DOHH2 (cell line): ENCODE results near the gene SALL3.

Experiments
- H3F3A ChIP-seq: fragments of 200-600 bp; sonication (generic), shearing (Covaris generic); 2 replicates; pipeline ENCODE4 v1.6.0; 2016; ENCODE audit warnings: antibody characterized with exemption, mild to moderate bottlenecking; ENCODE audit not compliant: control insufficient read depth, insufficient read depth
- H3K27ac ChIP-seq: fragments of 200-600 bp; sonication (generic); 2 replicates; pipeline ENCODE4 v1.5.1; 2014; ENCODE audit warnings: low read depth, mild to moderate bottlenecking, low read length, moderate library complexity
- H3K27me3 ChIP-seq: fragments of 200-600 bp; sonication (generic); 2 replicates; pipeline ENCODE4 v1.6.1; 2014; ENCODE audit warnings: mild to moderate bottlenecking, low read length, mixed read lengths; ENCODE audit not compliant: control insufficient read depth
- H3K36me3 ChIP-seq: fragments of 200-600 bp; sonication (generic); 2 replicates; pipeline ENCODE4 v1.6.1; 2014; ENCODE audit warnings: mild to moderate bottlenecking, low read length, moderate library complexity, mixed read lengths; ENCODE audit not compliant: control insufficient read depth
- H3K4me1 ChIP-seq: fragments of 200-600 bp; sonication (generic); 2 replicates; pipeline ENCODE4 v1.6.1; 2014; ENCODE audit warnings: mild to moderate bottlenecking, low read length, mixed read lengths; ENCODE audit not compliant: control insufficient read depth
- H3K4me2 ChIP-seq: fragments of 200-600 bp; sonication (generic); 2 replicates; pipeline ENCODE4 v1.6.0; 2014; ENCODE audit warnings: mild to moderate bottlenecking, low read length, moderate library complexity
- H3K4me3 ChIP-seq: fragments of 200-600 bp; sonication (generic); 2 replicates; pipeline ENCODE4 v1.5.1; 2014; ENCODE audit warnings: mild to moderate bottlenecking, low read length, mixed read lengths
- H3K79me2 ChIP-seq: fragments of 200-600 bp; sonication (generic); 2 replicates; pipeline ENCODE4 v1.6.1; 2014; ENCODE audit warnings: mild to moderate bottlenecking, low read length, mixed read lengths; ENCODE audit not compliant: control insufficient read depth
- H3K9me2 ChIP-seq: fragments of 200-600 bp; sonication (generic); replicated peaks from 2 replicates; pipeline ENCODE4 v1.6.1; 2014; ENCODE audit warnings: mild to moderate bottlenecking, low read length, mixed read lengths; ENCODE audit not compliant: control insufficient read depth
- H3K9me3 ChIP-seq: fragments of 200-600 bp; sonication (generic); 2 replicates; pipeline ENCODE4 v1.6.1; 2014; ENCODE audit warnings: antibody characterized with exemption, low read length, mixed read lengths; ENCODE audit not compliant: control insufficient read depth, insufficient read depth
- H4K20me1 ChIP-seq: fragments of 200-600 bp; sonication (generic); 2 replicates; pipeline ENCODE4 v1.6.0; 2014; ENCODE audit warnings: low read depth, mild to moderate bottlenecking, antibody characterized with exemption, low read length, moderate library complexity; ENCODE audit not compliant: control insufficient read depth, insufficient read depth
- EZH2phosphoT487 ChIP-seq: fragments of 200-600 bp; sonication (generic); IDR thresholded peaks from 2 replicates; pipeline ENCODE4 v1.6.1; 2017; ENCODE audit warnings: borderline replicate concordance, mild to moderate bottlenecking, antibody characterized with exemption, low read length, moderate library complexity, mixed read lengths
- TF ChIP-seq, protein P1 (sequence below): fragments of 200-600 bp; sonication (generic); IDR thresholded peaks from one replicate; pipeline ENCODE4 v1.5.1; 2014; ENCODE audit warnings: antibody characterized with exemption, mild to moderate bottlenecking, low read depth, low read length; ENCODE audit not compliant: poor library complexity, severe bottlenecking

SALL3 gene

GRCh38 chr18:79007440-79007839, 27.8 kb downstream of the SALL3 start:
- Histone ChIP-seq H3K79me2 (no peaks in the 10 kb centered on the region), H3K4me2 (no peak overlapping the region), H3K4me3 (no peak overlapping the region), H4K20me1 (no peaks in the 10 kb centered on the region), H3F3A (no peaks in the 10 kb centered on the region), H3K27ac (no peak overlapping the region), H3K27me3 (peaks cover 4% of the 10 kb centered on the region; the same call in 1 of the 2 replicates), H3K4me1 (no peaks in the 10 kb centered on the region), H3K36me3 (no peaks in the 10 kb centered on the region), H3K9me2 (no peaks in the 10 kb centered on the region), H3K9me3 (no peaks in the 10 kb centered on the region)
- TF ChIP-seq EZH2phosphoT487 = no peak
- TF ChIP-seq, protein P1, sequence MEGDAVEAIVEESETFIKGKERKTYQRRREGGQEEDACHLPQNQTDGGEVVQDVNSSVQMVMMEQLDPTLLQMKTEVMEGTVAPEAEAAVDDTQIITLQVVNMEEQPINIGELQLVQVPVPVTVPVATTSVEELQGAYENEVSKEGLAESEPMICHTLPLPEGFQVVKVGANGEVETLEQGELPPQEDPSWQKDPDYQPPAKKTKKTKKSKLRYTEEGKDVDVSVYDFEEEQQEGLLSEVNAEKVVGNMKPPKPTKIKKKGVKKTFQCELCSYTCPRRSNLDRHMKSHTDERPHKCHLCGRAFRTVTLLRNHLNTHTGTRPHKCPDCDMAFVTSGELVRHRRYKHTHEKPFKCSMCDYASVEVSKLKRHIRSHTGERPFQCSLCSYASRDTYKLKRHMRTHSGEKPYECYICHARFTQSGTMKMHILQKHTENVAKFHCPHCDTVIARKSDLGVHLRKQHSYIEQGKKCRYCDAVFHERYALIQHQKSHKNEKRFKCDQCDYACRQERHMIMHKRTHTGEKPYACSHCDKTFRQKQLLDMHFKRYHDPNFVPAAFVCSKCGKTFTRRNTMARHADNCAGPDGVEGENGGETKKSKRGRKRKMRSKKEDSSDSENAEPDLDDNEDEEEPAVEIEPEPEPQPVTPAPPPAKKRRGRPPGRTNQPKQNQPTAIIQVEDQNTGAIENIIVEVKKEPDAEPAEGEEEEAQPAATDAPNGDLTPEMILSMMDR = no peak

- Histone ChIP-seq H3K79me2 (no peaks in the 10 kb centered on the region), H3K36me3 (no peaks in the 10 kb centered on the region), H3K27me3 (peaks cover 10% of the 10 kb centered on the region), H4K20me1 (no peaks in the 10 kb centered on the region), H3F3A (no peaks in the 10 kb centered on the region), H3K4me1 (no peaks in the 10 kb centered on the region), H3K9me3 (no peaks in the 10 kb centered on the region), H3K27ac (no peak overlapping the region), H3K4me2 (no peak overlapping the region), H3K4me3 (no peak overlapping the region), H3K9me2 (no peaks in the 10 kb centered on the region)
- TF ChIP-seq, protein P1 = no peak
- TF ChIP-seq EZH2phosphoT487 = no peak
Measured at GRCh38 chr18:79008356-79008940, 28.8 kb downstream of the SALL3 start.

- H3K9me2 ChIP-seq = no peaks in the 10 kb centered on the region
- no peaks in the 10 kb centered on the region for H3F3A ChIP-seq
- TF ChIP-seq, protein P1 = no peak
- no peak for TF ChIP-seq EZH2phosphoT487
- peaks cover 10% of the 10 kb centered on the region for H3K27me3 ChIP-seq
- no peaks in the 10 kb centered on the region for H3K79me2 ChIP-seq
- no peaks in the 10 kb centered on the region for H3K36me3 ChIP-seq
- no peaks in the 10 kb centered on the region for H3K9me3 ChIP-seq
- H3K27ac ChIP-seq = no peak overlapping the region
- no peaks in the 10 kb centered on the region for H3K4me1 ChIP-seq
- H3K4me2 ChIP-seq = no peak overlapping the region
- H4K20me1 ChIP-seq = no peaks in the 10 kb centered on the region
- no peak overlapping the region for H3K4me3 ChIP-seq
Measured at GRCh38 chr18:79010802-79011201, 31.2 kb downstream of the SALL3 start.
